CD14-positive monocyte (primary cell): ENCODE measurements around the gene PCOLCE2. TPM values are rescaled to one million over a fixed set of nuclear protein-coding genes. Genes with fewer than 3 reads are reported as not detected.

Source experiments
- DNase-seq, 3 donors: peaks; one replicate each; pipeline ENCODE4 v3.0.0-alpha.2; 2011 to 2022
- H2AFZ ChIP-seq: 2 replicates; pipeline ENCODE4 v1.6.0; 2012; ENCODE audit warnings: mild to moderate bottlenecking, low read depth, low read length, inconsistent platforms; ENCODE audit not compliant: insufficient read depth, poor library complexity, severe bottlenecking
- H3K27ac ChIP-seq, 2 donors: 1 replicate in 1 of 2; 2 replicates in 1 of 2; pipeline ENCODE4 v1.5.1; 2012 to 2013; ENCODE audit warnings: low read length in 2 of 2, control low read depth in 1 of 2, inconsistent platforms in 1 of 2, low read depth in 1 of 2, mild to moderate bottlenecking in 1 of 2
- H3K27me3 ChIP-seq, 2 donors: one replicate each; pipeline versions ENCODE4 v1.6.0 to v1.6.1; 2011 to 2013; ENCODE audit warnings: low read length in 2 of 2; ENCODE audit not compliant: control insufficient read depth in 2 of 2, insufficient read depth in 2 of 2
- H3K36me3 ChIP-seq, 2 donors: replicated peaks in 1 of 2; 1 replicate in 1 of 2; 2 replicates in 1 of 2; pipeline versions ENCODE4 v1.5.1 to v1.6.1; 2012 to 2013; ENCODE audit warnings: low read length in 2 of 2, control low read depth in 1 of 2, inconsistent platforms in 1 of 2, mild to moderate bottlenecking in 1 of 2; ENCODE audit not compliant: insufficient read depth in 2 of 2, control insufficient read depth in 1 of 2
- H3K4me1 ChIP-seq, 2 donors: 1 replicate in 1 of 2; 2 replicates in 1 of 2; pipeline versions ENCODE4 v1.5.1 to v1.6.1; 2012 to 2013; ENCODE audit warnings: low read length in 2 of 2, control low read depth in 1 of 2, inconsistent platforms in 1 of 2, mild to moderate bottlenecking in 1 of 2, moderate library complexity in 1 of 2; ENCODE audit not compliant: insufficient read depth in 2 of 2, control insufficient read depth in 1 of 2
- H3K4me2 ChIP-seq: replicated peaks from 2 replicates; pipeline ENCODE3; 2012; ENCODE audit warnings: low read length, moderate library complexity, mild to moderate bottlenecking; ENCODE audit not compliant: poor library complexity, severe bottlenecking; ENCODE audit errors: extremely low read depth
- H3K4me3 ChIP-seq, 3 experiments: fragments of 200-600 bp in 1 of 3; sonication (generic) in 1 of 3; replicated peaks in 1 of 3; 1 replicate in 2 of 3; 2 replicates in 1 of 3; pipeline ENCODE4 v1.5.1; 2011 to 2013; ENCODE audit warnings: low read length in 3 of 3, mild to moderate bottlenecking in 3 of 3, control low read depth in 2 of 3, low read depth in 2 of 3, inconsistent platforms in 1 of 3, moderate library complexity in 1 of 3
- H3K79me2 ChIP-seq: 2 replicates; pipeline ENCODE4 v1.6.0; 2012; ENCODE audit warnings: mild to moderate bottlenecking, control low read depth, inconsistent platforms, low read length, moderate library complexity; ENCODE audit not compliant: insufficient read depth
- H3K9ac ChIP-seq: 2 replicates; pipeline ENCODE4 v1.6.0; 2017; ENCODE audit warnings: low read length, mild to moderate bottlenecking; ENCODE audit not compliant: insufficient read depth, poor library complexity, severe bottlenecking
- H3K9me3 ChIP-seq, 2 donors: replicated peaks in 1 of 2; 1 replicate in 1 of 2; 2 replicates in 1 of 2; pipeline versions ENCODE4 v1.5.1 to v1.6.1; 2012 to 2013; ENCODE audit warnings: low read length in 2 of 2, control low read depth in 1 of 2; ENCODE audit not compliant: control insufficient read depth in 1 of 2, insufficient read depth in 1 of 2
- H4K20me1 ChIP-seq: 2 replicates; pipeline ENCODE4 v1.6.0; 2012; ENCODE audit warnings: mild to moderate bottlenecking, low read length, control low read depth, moderate library complexity; ENCODE audit not compliant: insufficient read depth
- H3K27ac Mint-ChIP-seq, 7 donors: one replicate each; pipeline ENCODE4 v1.8.0; 2020; ENCODE audit warnings: mild to moderate bottlenecking in 7 of 7, mixed read lengths in 7 of 7, moderate library complexity in 6 of 7, inconsistent platforms in 2 of 7
- H3K27me3 Mint-ChIP-seq, 3 donors: one replicate each; pipeline ENCODE4 v1.8.0; 2021 to 2022; ENCODE audit warnings: low read depth in 3 of 3, mild to moderate bottlenecking in 3 of 3, mixed read lengths in 3 of 3, moderate library complexity in 3 of 3, inconsistent platforms in 1 of 3
- H3K36me3 Mint-ChIP-seq, 2 donors: one replicate each; pipeline ENCODE4 v1.8.0; 2020; ENCODE audit warnings: mixed read lengths in 2 of 2, inconsistent platforms in 1 of 2, mild to moderate bottlenecking in 1 of 2
- H3K4me1 Mint-ChIP-seq: one replicate; pipeline ENCODE4 v1.8.0; 2020; ENCODE audit warnings: mild to moderate bottlenecking, mixed read lengths
- H3K4me3 Mint-ChIP-seq, 2 donors: one replicate each; pipeline ENCODE4 v1.8.0; 2020; ENCODE audit warnings: mild to moderate bottlenecking in 2 of 2, mixed read lengths in 2 of 2, moderate library complexity in 1 of 2
- H3K9me3 Mint-ChIP-seq, 7 donors: one replicate each; pipeline ENCODE4 v1.8.0; 2020 to 2022; ENCODE audit warnings: mixed read lengths in 7 of 7, mild to moderate bottlenecking in 6 of 7, moderate library complexity in 6 of 7, inconsistent platforms in 2 of 7
- CTCF ChIP-seq: fragments of 200-600 bp; IDR thresholded peaks from one replicate; pipeline ENCODE4 v1.8.0; 2022; ENCODE audit warnings: antibody characterized with exemption, mild to moderate bottlenecking
- WGBS: methylation state at CpG from one replicate; pipeline ENCODE4 v1.1.5; 2013; ENCODE audit warnings: missing lambda C conversion rate; ENCODE audit not compliant: insufficient coverage; 5-methylcytosine and 5-hydroxymethylcytosine counted together
- intact Hi-C, 2 donors: fragments of 100-400 bp; cut with micrococcal nuclease; formaldehyde crosslinking; loops; one replicate each; pipeline versions ENCODE4 v1.15.0 to v1.15.1; 2023
- polyA plus RNA-seq, 3 donors: library from polyadenylated mRNA; depleted of rRNA in 1 of 3; unstranded in 2 of 3; stranded (reverse) in 1 of 3; fragments of 300-500 nt in 2 of 3; fragments of >200 nt in 1 of 3; fragmentation: Illumina TruSeq in 2 of 3; gene quantifications; 1 replicate in 2 of 3; 2 replicates in 1 of 3; pipeline ENCODE4 v1.2.3, GENCODE V29; 2012 to 2021

The PCOLCE2 gene
- polyA plus RNA-seq, 3 donors = not detected

GRCh38 chr3:142926368-142926944, 37.6 kb upstream of the PCOLCE2 start:
- H3K27ac Mint-ChIP-seq = no peak overlapping the region
- Histone ChIP-seq H2AFZ (no peak overlapping the region), H3K27me3 (no peaks in the 10 kb centered on the region), H3K27ac (no peak overlapping the region), H4K20me1 (no peaks in the 10 kb centered on the region), H3K4me3 (no peak overlapping the region), H3K4me2 (no peak overlapping the region), H3K79me2 (no peaks in the 10 kb centered on the region), H3K9ac (no peak overlapping the region), H3K9me3 (peaks cover 0 to 4% of the 10 kb centered on the region in 2 donors), H3K4me1 (no peaks in the 10 kb centered on the region), H3K36me3 (no peaks in the 10 kb centered on the region)
- 94% methylated on average over 2 of the region's 3 CpGs for WGBS
- no peak for TF ChIP-seq CTCF
- peaks cover 2% of the 10 kb centered on the region for H3K4me1 Mint-ChIP-seq
- no peaks in the 10 kb centered on the region for H3K36me3 Mint-ChIP-seq
- DNase-seq = no peak
- H3K9me3 Mint-ChIP-seq = peaks cover 3 to 14% (median 11%) of the 10 kb centered on the region in 7 donors
- intact Hi-C loops = no loop called here
- no peak overlapping the region for H3K4me3 Mint-ChIP-seq
- peaks cover 0 to 6% (median 2%) of the 10 kb centered on the region in 3 donors for H3K27me3 Mint-ChIP-seq

GRCh38 chr3:142925140-142925539, 36.3 kb upstream of the PCOLCE2 start:
- Histone ChIP-seq H3K9me3 (peaks cover 0 to 4% of the 10 kb centered on the region in 2 donors), H3K4me1 (no peaks in the 10 kb centered on the region), H2AFZ (no peak overlapping the region), H3K4me3 (no peak overlapping the region), H3K36me3 (no peaks in the 10 kb centered on the region), H4K20me1 (no peaks in the 10 kb centered on the region), H3K4me2 (no peak overlapping the region), H3K27ac (no peak overlapping the region), H3K9ac (no peak overlapping the region), H3K79me2 (no peaks in the 10 kb centered on the region), H3K27me3 (no peaks in the 10 kb centered on the region)
- peaks cover 3 to 14% (median 11%) of the 10 kb centered on the region in 7 donors for H3K9me3 Mint-ChIP-seq
- intact Hi-C loops = no loop called here
- no peaks in the 10 kb centered on the region for H3K36me3 Mint-ChIP-seq
- no peak for DNase-seq
- H3K4me3 Mint-ChIP-seq = no peak overlapping the region
- H3K4me1 Mint-ChIP-seq = peaks cover 2% of the 10 kb centered on the region
- peaks cover 0 to 6% (median 2%) of the 10 kb centered on the region in 3 donors for H3K27me3 Mint-ChIP-seq
- no peak for TF ChIP-seq CTCF
- no peak overlapping the region for H3K27ac Mint-ChIP-seq
